DOHH2 (cell line): ENCODE results near the gene FNDC11.

ENCODE experiments used
- H3F3A ChIP-seq: fragments of 200-600 bp; sonication (generic), shearing (Covaris generic); 2 replicates; pipeline ENCODE4 v1.6.0; 2016; ENCODE audit warnings: antibody characterized with exemption, mild to moderate bottlenecking; ENCODE audit not compliant: control insufficient read depth, insufficient read depth
- H3K27ac ChIP-seq: fragments of 200-600 bp; sonication (generic); 2 replicates; pipeline ENCODE4 v1.5.1; 2014; ENCODE audit warnings: low read depth, mild to moderate bottlenecking, low read length, moderate library complexity
- H3K27me3 ChIP-seq: fragments of 200-600 bp; sonication (generic); 2 replicates; pipeline ENCODE4 v1.6.1; 2014; ENCODE audit warnings: mild to moderate bottlenecking, low read length, mixed read lengths; ENCODE audit not compliant: control insufficient read depth
- H3K36me3 ChIP-seq: fragments of 200-600 bp; sonication (generic); 2 replicates; pipeline ENCODE4 v1.6.1; 2014; ENCODE audit warnings: mild to moderate bottlenecking, low read length, moderate library complexity, mixed read lengths; ENCODE audit not compliant: control insufficient read depth
- H3K4me1 ChIP-seq: fragments of 200-600 bp; sonication (generic); 2 replicates; pipeline ENCODE4 v1.6.1; 2014; ENCODE audit warnings: mild to moderate bottlenecking, low read length, mixed read lengths; ENCODE audit not compliant: control insufficient read depth
- H3K4me2 ChIP-seq: fragments of 200-600 bp; sonication (generic); 2 replicates; pipeline ENCODE4 v1.6.0; 2014; ENCODE audit warnings: mild to moderate bottlenecking, low read length, moderate library complexity
- H3K4me3 ChIP-seq: fragments of 200-600 bp; sonication (generic); 2 replicates; pipeline ENCODE4 v1.5.1; 2014; ENCODE audit warnings: mild to moderate bottlenecking, low read length, mixed read lengths
- H3K79me2 ChIP-seq: fragments of 200-600 bp; sonication (generic); 2 replicates; pipeline ENCODE4 v1.6.1; 2014; ENCODE audit warnings: mild to moderate bottlenecking, low read length, mixed read lengths; ENCODE audit not compliant: control insufficient read depth
- H3K9me2 ChIP-seq: fragments of 200-600 bp; sonication (generic); replicated peaks from 2 replicates; pipeline ENCODE4 v1.6.1; 2014; ENCODE audit warnings: mild to moderate bottlenecking, low read length, mixed read lengths; ENCODE audit not compliant: control insufficient read depth
- H3K9me3 ChIP-seq: fragments of 200-600 bp; sonication (generic); 2 replicates; pipeline ENCODE4 v1.6.1; 2014; ENCODE audit warnings: antibody characterized with exemption, low read length, mixed read lengths; ENCODE audit not compliant: control insufficient read depth, insufficient read depth
- H4K20me1 ChIP-seq: fragments of 200-600 bp; sonication (generic); 2 replicates; pipeline ENCODE4 v1.6.0; 2014; ENCODE audit warnings: low read depth, mild to moderate bottlenecking, antibody characterized with exemption, low read length, moderate library complexity; ENCODE audit not compliant: control insufficient read depth, insufficient read depth
- CTCF ChIP-seq: fragments of 200-600 bp; sonication (generic); IDR thresholded peaks from one replicate; pipeline ENCODE4 v1.5.1; 2014; ENCODE audit warnings: antibody characterized with exemption, mild to moderate bottlenecking, low read depth, low read length; ENCODE audit not compliant: poor library complexity, severe bottlenecking
- EZH2phosphoT487 ChIP-seq: fragments of 200-600 bp; sonication (generic); IDR thresholded peaks from 2 replicates; pipeline ENCODE4 v1.6.1; 2017; ENCODE audit warnings: borderline replicate concordance, mild to moderate bottlenecking, antibody characterized with exemption, low read length, moderate library complexity, mixed read lengths

Gene FNDC11

GRCh38 chr20:63505723-63506122 is 48.2 kb upstream of the FNDC11 start:
- no peak overlapping the region for H3K4me2 ChIP-seq
- H3K4me1 ChIP-seq: peaks cover 16% of the 10 kb centered on the region
- H4K20me1 ChIP-seq: no peaks in the 10 kb centered on the region
- no peaks in the 10 kb centered on the region for H3K36me3 ChIP-seq
- no peaks in the 10 kb centered on the region for H3K9me3 ChIP-seq
- no peaks in the 10 kb centered on the region for H3K9me2 ChIP-seq
- H3K4me3 ChIP-seq: no peak overlapping the region
- H3K27ac ChIP-seq: no peak overlapping the region
- no peaks in the 10 kb centered on the region for H3K79me2 ChIP-seq
- no peaks in the 10 kb centered on the region for H3K27me3 ChIP-seq
- no peaks in the 10 kb centered on the region; the same call in 1 of the 2 replicates for H3F3A ChIP-seq
- TF ChIP-seq EZH2phosphoT487 (no peak), CTCF (no peak)

GRCh38 chr20:63507083-63507743 is 46.7 kb upstream of the FNDC11 start:
- H3K9me2 ChIP-seq: no peaks in the 10 kb centered on the region
- H3K79me2 ChIP-seq: no peaks in the 10 kb centered on the region
- H3K4me1 ChIP-seq: peaks cover 4% of the 10 kb centered on the region
- H3F3A ChIP-seq: no peaks in the 10 kb centered on the region
- no peaks in the 10 kb centered on the region for H3K9me3 ChIP-seq
- H3K27ac ChIP-seq: no peak overlapping the region
- TF ChIP-seq EZH2phosphoT487 (no peak), CTCF (no peak)
- no peaks in the 10 kb centered on the region for H3K36me3 ChIP-seq
- no peak overlapping the region for H3K4me2 ChIP-seq
- no peaks in the 10 kb centered on the region for H4K20me1 ChIP-seq
- H3K27me3 ChIP-seq: no peaks in the 10 kb centered on the region
- no peak overlapping the region for H3K4me3 ChIP-seq

GRCh38 chr20:63508072-63508768 is 45.7 kb upstream of the FNDC11 start:
- no peaks in the 10 kb centered on the region for H3K36me3 ChIP-seq
- no peaks in the 10 kb centered on the region for H3F3A ChIP-seq
- no peak overlapping the region for H3K4me2 ChIP-seq
- TF ChIP-seq EZH2phosphoT487: no peak
- H3K4me1 ChIP-seq: no peaks in the 10 kb centered on the region
- H4K20me1 ChIP-seq: no peaks in the 10 kb centered on the region
- no peaks in the 10 kb centered on the region for H3K9me2 ChIP-seq
- no peak overlapping the region for H3K4me3 ChIP-seq
- H3K27me3 ChIP-seq: peaks cover 4% of the 10 kb centered on the region; the same call in 1 of the 2 replicates
- no peaks in the 10 kb centered on the region for H3K79me2 ChIP-seq
- no peak overlapping the region for H3K27ac ChIP-seq
- H3K9me3 ChIP-seq: no peaks in the 10 kb centered on the region

- Histone ChIP-seq H3K4me3 (no peak overlapping the region), H3K36me3 (no peaks in the 10 kb centered on the region), H3K9me3 (no peaks in the 10 kb centered on the region), H3K27ac (no peak overlapping the region), H3F3A (no peaks in the 10 kb centered on the region), H4K20me1 (no peaks in the 10 kb centered on the region), H3K9me2 (no peaks in the 10 kb centered on the region), H3K4me1 (no peaks in the 10 kb centered on the region), H3K27me3 (peaks cover 5% of the 10 kb centered on the region; the same call in 1 of the 2 replicates), H3K79me2 (no peaks in the 10 kb centered on the region), H3K4me2 (no peak overlapping the region)
- TF ChIP-seq EZH2phosphoT487 (no peak), CTCF (no peak)
Measured at GRCh38 chr20:63509088-63509564, 44.8 kb upstream of the FNDC11 start.
